Endometrial microvascular endothelial cells (primary cell): ENCODE data around the gene HRH2. TPM values are rescaled to one million over a fixed set of nuclear protein-coding genes. Genes with fewer than 3 reads are reported as not detected.
"Not testable (repeated sequence)": the region's sequence is repeated elsewhere in the genome, so short reads cannot be mapped to it uniquely, and the experiment has no call there.

Source experiments
- in situ Hi-C: cut with HindIII; loops from 2 replicates; pipeline ENCODE4 v1.10.0; 2017; ENCODE audit warnings: low sequenced_read_pairs, low pct_unique_long_range_greater_than_20kb; ENCODE audit errors: inconsistent ontology term
- total RNA-seq: library from RNA; depleted of rRNA; stranded (reverse); fragments of >200 nt; gene quantifications from one replicate; pipeline ENCODE4 v1.2.3, GENCODE V29; 2015; ENCODE audit errors: inconsistent ontology term

HRH2 gene, protein sequence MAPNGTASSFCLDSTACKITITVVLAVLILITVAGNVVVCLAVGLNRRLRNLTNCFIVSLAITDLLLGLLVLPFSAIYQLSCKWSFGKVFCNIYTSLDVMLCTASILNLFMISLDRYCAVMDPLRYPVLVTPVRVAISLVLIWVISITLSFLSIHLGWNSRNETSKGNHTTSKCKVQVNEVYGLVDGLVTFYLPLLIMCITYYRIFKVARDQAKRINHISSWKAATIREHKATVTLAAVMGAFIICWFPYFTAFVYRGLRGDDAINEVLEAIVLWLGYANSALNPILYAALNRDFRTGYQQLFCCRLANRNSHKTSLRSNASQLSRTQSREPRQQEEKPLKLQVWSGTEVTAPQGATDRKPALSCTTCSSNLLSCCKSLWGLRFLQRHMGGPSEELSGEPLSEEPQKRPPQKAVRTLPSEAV
- not detected for total RNA-seq

DNA sequence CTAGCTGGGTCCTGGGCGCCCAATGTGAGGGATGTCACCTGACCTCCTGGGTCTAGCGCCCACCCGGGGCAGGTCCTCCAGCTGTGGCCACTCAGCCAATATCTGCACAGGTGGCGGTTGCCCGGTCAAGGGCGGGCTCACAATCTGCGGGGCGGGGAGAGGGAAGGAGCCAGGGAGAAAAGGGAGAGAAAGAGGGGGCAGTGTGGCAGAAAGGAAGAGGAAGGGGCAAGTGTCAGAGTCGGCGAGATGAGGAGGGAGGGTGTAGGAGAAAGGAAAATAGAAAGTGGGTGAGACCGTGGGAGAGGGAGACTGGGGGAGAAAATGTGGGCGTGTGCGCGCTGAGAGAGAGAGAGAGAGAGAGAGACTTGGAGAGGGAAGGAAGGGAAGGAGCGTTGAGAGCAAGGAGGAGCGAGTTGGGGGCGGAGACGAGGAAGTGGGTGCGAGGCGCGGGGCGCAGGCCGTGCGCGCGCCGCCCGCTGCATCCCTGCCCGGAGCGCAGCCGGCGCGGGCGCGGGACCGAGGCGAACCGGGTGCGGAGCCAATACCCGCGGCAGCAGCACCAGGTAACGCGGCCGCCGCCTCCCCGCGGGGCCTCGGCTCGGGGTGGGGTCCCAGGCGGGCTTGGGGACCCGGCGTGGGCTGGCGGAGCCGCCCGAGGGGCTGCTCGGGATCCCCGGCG, at the start of gene HRH2:
Gene HRH2 (plus strand): TSS at position 479 of the 679 bp plus-strand sequence. CDS start 25,163 bp downstream, outside the sequence.
- in situ Hi-C loops = no loop called here

GRCh38 chr5:175609526-175609925, 48.3 kb upstream of the HRH2 start:
- in situ Hi-C loops = no loop called here

- in situ Hi-C loops = no loop called here
Observed at GRCh38 chr5:175610381-175610780, 47.5 kb upstream of the HRH2 start.

DNA sequence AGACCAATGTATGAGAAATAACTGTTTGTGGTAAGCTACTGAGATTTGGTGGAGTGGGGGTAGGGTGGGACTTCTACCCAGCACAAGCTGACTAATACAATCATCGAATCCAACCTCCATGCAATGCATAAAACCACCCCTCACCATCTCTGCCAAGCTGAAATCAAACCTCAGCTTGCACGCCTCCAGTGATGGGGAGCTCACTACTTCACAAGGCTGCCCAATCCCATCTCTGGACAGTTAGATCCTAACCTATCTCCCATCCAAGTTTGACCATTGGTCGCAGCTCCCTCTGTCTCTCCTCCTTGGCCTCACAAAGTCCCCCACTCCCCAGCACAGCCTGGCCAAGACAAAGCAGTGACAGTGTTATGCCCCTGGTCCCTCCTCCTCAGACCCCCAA, 47.0 kb upstream of the HRH2 start:
- in situ Hi-C loops = no loop called here

GRCh38 chr5:175614223-175614815, 43.6 kb upstream of the HRH2 start:
- in situ Hi-C loops = no loop called here

DNA sequence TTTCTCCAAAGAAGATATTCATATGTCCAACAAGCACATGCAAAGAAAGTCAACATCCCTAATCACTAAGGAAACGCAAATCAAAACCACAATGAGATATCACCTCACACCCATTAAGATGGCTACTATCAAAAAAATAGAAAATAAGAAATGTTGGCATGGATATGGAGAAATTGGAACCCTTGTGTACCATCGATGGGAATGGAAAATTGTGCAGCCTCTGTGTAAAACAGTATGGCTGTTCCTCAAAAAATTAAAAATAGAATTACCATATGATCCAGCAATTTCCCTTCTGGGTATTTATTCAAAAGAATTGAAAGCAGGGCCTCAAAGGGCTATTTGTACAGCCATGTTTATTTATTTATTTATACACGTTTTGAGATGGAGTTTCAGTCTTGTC, 43.0 kb upstream of the HRH2 start:
- in situ Hi-C loops = no loop called here

GRCh38 chr5:175616083-175616482, 41.8 kb upstream of the HRH2 start:
- in situ Hi-C loops = no loop called here

- in situ Hi-C loops = not testable (repeated sequence)
Observed at GRCh38 chr5:175616527-175616926, 41.3 kb upstream of the HRH2 start.

GRCh38 chr5:175617447-175617846, 40.4 kb upstream of the HRH2 start:
- in situ Hi-C loops = no loop called here

GRCh38 chr5:175620527-175620926, 37.3 kb upstream of the HRH2 start:
- in situ Hi-C loops = no loop called here

GRCh38 chr5:175621971-175622370, 35.9 kb upstream of the HRH2 start:
- in situ Hi-C loops = no loop called here

DNA sequence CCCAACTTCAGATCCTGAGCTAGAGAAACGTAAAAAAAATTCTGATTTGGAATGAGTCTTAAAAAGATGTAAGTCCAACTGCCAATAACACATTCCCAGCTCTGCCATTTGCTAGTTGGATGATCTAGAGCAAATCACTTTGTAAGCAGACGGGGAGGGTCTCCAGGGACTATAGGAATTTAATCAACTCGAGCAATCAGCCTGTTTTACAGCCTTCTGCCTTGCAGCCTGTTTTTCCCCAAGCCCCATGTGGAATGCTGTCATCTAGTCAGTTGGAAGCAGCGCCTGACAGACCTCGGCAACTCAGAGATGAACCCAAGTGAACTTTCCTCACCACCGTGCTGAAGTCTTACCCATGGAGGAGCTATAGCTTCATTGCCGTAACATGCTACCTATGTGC, 34.8 kb upstream of the HRH2 start:
- in situ Hi-C loops = no loop called here

- in situ Hi-C loops = no loop called here
Observed at GRCh38 chr5:175624316-175624715, 33.6 kb upstream of the HRH2 start.

DNA sequence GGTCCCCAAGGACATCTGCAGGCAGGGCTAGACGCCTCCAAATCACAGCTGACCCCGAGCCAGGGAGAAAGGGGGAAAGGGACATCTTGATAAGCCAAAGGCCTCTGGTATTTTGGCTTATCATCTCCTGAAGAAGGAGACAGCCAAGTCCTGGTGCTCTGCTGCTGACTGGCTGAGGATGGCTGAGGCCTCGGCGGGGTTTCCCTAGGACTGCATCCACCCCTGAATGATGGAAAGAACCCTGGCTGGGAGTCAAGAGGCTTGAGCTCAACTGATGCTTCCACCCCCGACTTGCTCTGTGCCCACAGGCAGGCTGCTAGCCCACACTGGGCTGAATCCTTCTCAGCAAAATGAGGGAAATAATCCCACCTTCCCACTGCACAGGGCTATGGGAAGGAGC, 30.9 kb upstream of the HRH2 start:
- in situ Hi-C loops = no loop called here

- in situ Hi-C loops = no loop called here
Observed at GRCh38 chr5:175627739-175628138, 30.1 kb upstream of the HRH2 start.

DNA sequence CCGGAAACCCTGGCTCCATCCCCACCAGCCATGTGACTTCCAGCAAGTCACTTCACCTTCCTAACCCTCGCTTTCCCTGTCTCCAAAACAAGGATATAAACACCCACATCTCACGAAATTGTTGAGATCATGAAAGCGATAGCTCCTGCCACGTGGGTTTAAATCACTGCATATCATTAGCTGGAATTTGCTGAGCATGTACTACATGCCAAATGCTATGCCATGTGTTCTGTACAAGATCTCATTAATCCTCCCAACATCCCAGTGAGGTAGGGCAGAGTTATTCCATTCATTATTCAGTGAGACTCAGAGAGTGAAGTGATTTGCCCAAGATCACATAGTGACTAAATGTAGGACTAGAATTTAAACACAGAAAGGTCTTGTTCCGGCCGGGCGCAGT, 29.2 kb upstream of the HRH2 start:
- in situ Hi-C loops = no loop called here

DNA sequence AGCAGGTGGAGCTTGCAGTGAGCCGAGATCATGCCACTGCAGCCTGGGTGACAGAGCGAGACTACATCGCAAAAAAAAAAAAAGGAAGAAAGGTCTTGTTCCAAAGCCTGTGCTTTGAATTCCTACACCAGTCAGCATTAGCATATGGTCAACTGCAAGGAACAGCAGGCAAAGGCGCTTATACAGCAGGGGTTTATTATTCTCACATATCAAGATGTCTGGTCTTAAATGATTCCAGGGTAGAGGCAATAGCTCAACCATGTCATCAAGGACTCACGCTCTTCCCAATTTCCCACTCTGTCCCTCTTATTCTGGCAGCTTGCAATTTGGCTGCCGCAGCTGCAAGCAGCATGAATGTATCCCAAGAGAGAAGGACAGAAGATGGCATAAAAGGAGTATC, 28.6 kb upstream of the HRH2 start:
- in situ Hi-C loops = no loop called here

GRCh38 chr5:175629793-175630192, 28.1 kb upstream of the HRH2 start:
- in situ Hi-C loops = no loop called here

- in situ Hi-C loops = no loop called here
Observed at GRCh38 chr5:175635854-175636584, 21.9 kb upstream of the HRH2 start.
